WERI-Rb-1 (cell line): Measurements from ENCODE around the gene CAPG.

Experiments
- DNase-seq: peaks from one replicate; pipeline ENCODE4 v3.0.0-alpha.2; 2020
- H3K27ac ChIP-seq: fragments of 250-450 bp; sonication (Bioruptor Pico); 2 replicates; pipeline ENCODE4 v1.5.1; 2020; ENCODE audit warnings: mild to moderate bottlenecking, moderate library complexity
- H3K27me3 ChIP-seq: fragments of 250-450 bp; sonication (Bioruptor Pico); 2 replicates; pipeline ENCODE4 v1.5.1; 2021; ENCODE audit warnings: mild to moderate bottlenecking, low read depth, moderate library complexity; ENCODE audit not compliant: insufficient read depth, severe bottlenecking
- H3K36me3 ChIP-seq: fragments of 250-450 bp; sonication (Bioruptor Pico); 2 replicates; pipeline ENCODE4 v1.5.1; 2020; ENCODE audit warnings: mild to moderate bottlenecking, moderate library complexity
- H3K4me3 ChIP-seq: 2 replicates; pipeline ENCODE4 v1.5.1; 2011; ENCODE audit warnings: low read depth, mild to moderate bottlenecking, control low read depth, low read length
- H3K9me3 ChIP-seq: fragments of 250-450 bp; sonication (Bioruptor Pico); 2 replicates; pipeline ENCODE4 v1.5.1; 2021; ENCODE audit warnings: mild to moderate bottlenecking, moderate library complexity; ENCODE audit not compliant: severe bottlenecking
- TF ChIP-seq, protein P1 (sequence below): IDR thresholded peaks from 2 replicates; pipeline ENCODE4 v1.5.1; 2011; ENCODE audit warnings: low read depth, mild to moderate bottlenecking, control low read depth, inconsistent platforms, low read length

Gene CAPG

GRCh38 chr2:85397925-85398331, 12.2 kb downstream of the CAPG start:
- TF ChIP-seq, protein P1, sequence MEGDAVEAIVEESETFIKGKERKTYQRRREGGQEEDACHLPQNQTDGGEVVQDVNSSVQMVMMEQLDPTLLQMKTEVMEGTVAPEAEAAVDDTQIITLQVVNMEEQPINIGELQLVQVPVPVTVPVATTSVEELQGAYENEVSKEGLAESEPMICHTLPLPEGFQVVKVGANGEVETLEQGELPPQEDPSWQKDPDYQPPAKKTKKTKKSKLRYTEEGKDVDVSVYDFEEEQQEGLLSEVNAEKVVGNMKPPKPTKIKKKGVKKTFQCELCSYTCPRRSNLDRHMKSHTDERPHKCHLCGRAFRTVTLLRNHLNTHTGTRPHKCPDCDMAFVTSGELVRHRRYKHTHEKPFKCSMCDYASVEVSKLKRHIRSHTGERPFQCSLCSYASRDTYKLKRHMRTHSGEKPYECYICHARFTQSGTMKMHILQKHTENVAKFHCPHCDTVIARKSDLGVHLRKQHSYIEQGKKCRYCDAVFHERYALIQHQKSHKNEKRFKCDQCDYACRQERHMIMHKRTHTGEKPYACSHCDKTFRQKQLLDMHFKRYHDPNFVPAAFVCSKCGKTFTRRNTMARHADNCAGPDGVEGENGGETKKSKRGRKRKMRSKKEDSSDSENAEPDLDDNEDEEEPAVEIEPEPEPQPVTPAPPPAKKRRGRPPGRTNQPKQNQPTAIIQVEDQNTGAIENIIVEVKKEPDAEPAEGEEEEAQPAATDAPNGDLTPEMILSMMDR: no peak
- Histone ChIP-seq H3K27me3 (no peaks in the 10 kb centered on the region), H3K9me3 (no peaks in the 10 kb centered on the region), H3K4me3 (no peak overlapping the region), H3K36me3 (no peaks in the 10 kb centered on the region), H3K27ac (no peak overlapping the region)
- DNase-seq: no peak

- TF ChIP-seq, protein P1: no peak
- no peak for DNase-seq
- no peak overlapping the region for H3K27ac ChIP-seq
- no peaks in the 10 kb centered on the region for H3K36me3 ChIP-seq
- no peaks in the 10 kb centered on the region for H3K27me3 ChIP-seq
- no peak overlapping the region for H3K4me3 ChIP-seq
- H3K9me3 ChIP-seq: no peaks in the 10 kb centered on the region
Observed at GRCh38 chr2:85396531-85397470, 13.4 kb downstream of the CAPG start.

GRCh38 chr2:85395912-85396475, 14.2 kb downstream of the CAPG start:
- Histone ChIP-seq H3K27ac (no peak overlapping the region), H3K36me3 (no peaks in the 10 kb centered on the region; the same call in 1 of the 2 replicates), H3K4me3 (no peak overlapping the region), H3K9me3 (no peaks in the 10 kb centered on the region), H3K27me3 (no peaks in the 10 kb centered on the region)
- TF ChIP-seq, protein P1: no peak
- DNase-seq: no peak

- H3K9me3 ChIP-seq: no peaks in the 10 kb centered on the region
- H3K4me3 ChIP-seq: no peak overlapping the region
- H3K36me3 ChIP-seq: no peaks in the 10 kb centered on the region; the same call in 1 of the 2 replicates
- H3K27me3 ChIP-seq: no peaks in the 10 kb centered on the region
- TF ChIP-seq, protein P1: no peak
- no peak overlapping the region for H3K27ac ChIP-seq
- no peak for DNase-seq
Observed at GRCh38 chr2:85394976-85395375, 15.2 kb downstream of the CAPG start.

- TF ChIP-seq, protein P1: no peak
- Histone ChIP-seq H3K36me3 (no peaks in the 10 kb centered on the region; the same call in 1 of the 2 replicates), H3K4me3 (no peak overlapping the region), H3K27ac (no peak overlapping the region), H3K9me3 (no peaks in the 10 kb centered on the region), H3K27me3 (no peaks in the 10 kb centered on the region)
- no peak for DNase-seq
Observed at GRCh38 chr2:85394261-85394681, 15.9 kb downstream of the CAPG start.
